ENCODE data around the gene NFATC2.

NFATC2 gene

DNA sequence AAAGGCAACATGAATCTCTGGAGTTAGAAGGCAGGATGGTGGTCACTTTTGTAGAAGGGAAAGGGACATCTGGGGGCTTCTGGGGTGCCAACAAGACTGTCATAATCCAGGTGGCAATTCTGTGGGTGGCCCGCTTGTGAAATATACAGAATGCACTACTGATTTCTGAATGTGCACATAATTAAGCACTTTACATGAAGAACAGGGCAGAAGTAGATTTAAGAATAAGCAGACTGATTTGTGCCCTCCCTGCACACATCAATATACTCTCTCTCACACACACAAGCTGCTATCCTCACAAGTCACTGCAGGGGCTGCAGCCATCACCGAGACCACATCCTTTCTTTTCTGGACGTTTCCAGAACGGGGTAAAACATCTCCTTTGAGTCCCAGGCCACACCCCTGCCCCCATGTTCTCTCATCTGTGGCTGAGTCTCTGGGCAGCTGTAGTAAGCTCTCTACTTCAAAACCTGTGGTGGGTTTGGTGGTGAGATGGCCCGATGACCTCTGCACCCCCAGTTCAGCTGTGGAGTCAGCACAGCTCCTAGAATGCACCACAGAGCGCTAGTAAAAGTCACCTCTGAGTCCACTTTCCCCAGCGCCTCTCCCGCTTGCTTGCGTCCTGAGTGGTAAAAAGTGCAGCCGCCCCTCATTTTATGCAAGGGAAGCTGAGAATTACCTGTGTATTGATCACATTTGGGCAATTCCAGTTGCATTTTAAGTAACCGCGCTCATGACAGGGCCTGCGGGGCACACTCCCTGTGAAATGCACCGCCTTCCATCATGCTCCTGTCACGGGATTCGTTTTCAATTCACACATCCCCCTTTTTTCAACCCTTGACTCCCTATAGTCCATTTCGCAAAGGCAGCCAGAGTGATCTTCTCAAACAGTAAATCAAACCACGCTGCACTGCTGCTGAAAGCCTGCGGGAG is 115.5 kb downstream of the NFATC2 start:
- H3K27ac ChIP-seq: no peak overlapping the region
- no peak overlapping the region for H3K4me3 ChIP-seq (ENCODE audit: low read depth, low read length)
- H3K27me3 ChIP-seq (replicated peaks): no peaks in the 10 kb centered on the region
- no peak for DNase-seq
- in situ Hi-C loops (cut with HindIII; ENCODE audit: low pct_ligation_motif_present, low sequenced_read_pairs): no loop called here
- TF ChIP-seq CTCF (IDR thresholded peaks at IDR 0.05; ENCODE audit: low read depth, low read length, missing control alignments): peak; percentile 5
- H3K36me3 ChIP-seq (replicated peaks): no peaks in the 10 kb centered on the region

- peak; percentile 39 for TF ChIP-seq CTCF (IDR thresholded peaks at IDR 0.05; ENCODE audit: low read depth, low read length, missing control alignments)
- no peak overlapping the region for H3K27ac ChIP-seq
- in situ Hi-C loops (cut with HindIII; ENCODE audit: low pct_ligation_motif_present, low sequenced_read_pairs): no loop called here
- no peaks in the 10 kb centered on the region for H3K27me3 ChIP-seq (replicated peaks)
- H3K36me3 ChIP-seq (replicated peaks): no peaks in the 10 kb centered on the region
- DNase-seq: no peak
- no peak overlapping the region for H3K4me3 ChIP-seq (ENCODE audit: low read depth, low read length)
These were observed 117.0 kb downstream of the NFATC2 start for GRCh38 chr20:51425347-51426106.

DNA sequence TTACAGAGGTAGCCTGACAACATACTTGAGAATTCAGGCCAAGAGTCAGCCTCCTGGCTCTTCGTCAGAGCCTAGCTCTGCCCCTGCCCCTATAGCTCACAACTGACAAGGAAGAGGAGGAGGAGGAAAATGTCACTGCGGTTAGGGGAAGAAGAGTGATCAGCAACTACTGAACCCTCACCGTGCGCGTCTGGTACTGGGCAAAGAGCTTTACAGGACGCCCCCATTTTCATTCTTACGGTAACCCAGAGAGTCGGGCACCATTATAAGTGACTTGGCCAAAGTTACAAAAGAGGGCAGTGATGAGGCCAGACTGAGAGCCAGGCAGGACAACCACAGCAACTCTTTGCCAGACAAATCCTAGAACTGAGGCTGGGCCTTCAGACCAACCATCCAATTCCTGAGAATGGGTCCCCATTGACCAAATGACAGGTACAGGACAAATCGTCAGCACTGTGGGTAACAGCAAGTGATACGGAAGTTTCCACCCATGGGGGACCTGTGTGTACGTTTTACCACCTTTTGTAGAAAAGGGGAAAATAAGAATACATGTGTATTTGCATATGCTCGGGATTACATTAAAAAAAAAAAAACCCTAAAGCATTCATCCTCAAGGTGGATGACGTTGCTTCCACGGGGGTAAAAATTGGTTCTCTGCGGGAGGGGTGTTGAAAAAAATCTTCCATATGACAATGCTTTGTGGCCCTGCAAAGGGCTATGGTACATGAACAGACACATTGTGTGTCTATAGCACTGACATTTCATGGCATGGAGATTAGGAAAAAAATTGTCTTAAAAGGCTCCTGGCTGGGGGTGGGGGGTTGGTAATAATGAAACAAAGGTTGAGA is 118.0 kb downstream of the NFATC2 start:
- Histone ChIP-seq H3K27ac (no peak overlapping the region), H3K4me3 (ENCODE audit: low read depth, low read length) (no peak overlapping the region), H3K27me3 (replicated peaks) (no peaks in the 10 kb centered on the region), H3K36me3 (replicated peaks) (no peaks in the 10 kb centered on the region)
- no peak for TF ChIP-seq CTCF (IDR thresholded peaks at IDR 0.05; ENCODE audit: low read depth, low read length, missing control alignments)
- DNase-seq: no peak
- in situ Hi-C loops (cut with HindIII; ENCODE audit: low pct_ligation_motif_present, low sequenced_read_pairs): no loop called here

DNA sequence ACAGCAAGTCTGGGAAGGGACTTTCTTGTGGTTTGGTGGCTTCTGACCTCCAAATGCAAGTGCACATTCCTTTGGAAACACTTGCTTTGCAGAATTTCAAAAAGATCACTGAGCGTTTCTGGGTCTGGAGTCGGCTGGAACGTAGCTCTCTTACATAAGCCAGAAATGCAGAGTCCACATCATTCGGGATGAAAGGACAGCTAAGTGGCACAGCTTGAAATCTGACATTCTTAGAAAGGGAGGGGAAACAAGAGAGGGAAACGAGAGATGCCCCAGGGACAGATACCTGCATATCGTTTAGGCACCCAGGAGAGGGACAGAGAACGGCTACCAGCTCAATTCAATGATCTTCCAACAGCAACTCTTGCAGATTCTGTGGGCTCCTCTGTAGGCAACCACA is 118.7 kb downstream of the NFATC2 start:
- no peaks in the 10 kb centered on the region for H3K36me3 ChIP-seq (replicated peaks)
- no peak overlapping the region for H3K27ac ChIP-seq
- H3K4me3 ChIP-seq (ENCODE audit: low read depth, low read length): no peak overlapping the region
- TF ChIP-seq CTCF (IDR thresholded peaks at IDR 0.05; ENCODE audit: low read depth, low read length, missing control alignments): no peak
- no peak for DNase-seq
- in situ Hi-C loops (cut with HindIII; ENCODE audit: low pct_ligation_motif_present, low sequenced_read_pairs): no loop called here
- no peaks in the 10 kb centered on the region for H3K27me3 ChIP-seq (replicated peaks)

- no peak overlapping the region for H3K27ac ChIP-seq
- no peak for DNase-seq
- TF ChIP-seq CTCF (IDR thresholded peaks at IDR 0.05; ENCODE audit: low read depth, low read length, missing control alignments): no peak
These were observed 119.2 kb downstream of the NFATC2 start for GRCh38 chr20:51423290-51423667.

More at GRCh38 chr20:51423290-51423667, 119.2 kb downstream of the NFATC2 start:
- Histone ChIP-seq H3K36me3 (replicated peaks) (no peaks in the 10 kb centered on the region), H3K4me3 (ENCODE audit: low read depth, low read length) (no peak overlapping the region), H3K27me3 (replicated peaks) (no peaks in the 10 kb centered on the region)
- in situ Hi-C loops (cut with HindIII; ENCODE audit: low pct_ligation_motif_present, low sequenced_read_pairs): no loop called here
